ENCODE results near the gene CCDC12.

- TF ChIP-seq, protein P1, sequence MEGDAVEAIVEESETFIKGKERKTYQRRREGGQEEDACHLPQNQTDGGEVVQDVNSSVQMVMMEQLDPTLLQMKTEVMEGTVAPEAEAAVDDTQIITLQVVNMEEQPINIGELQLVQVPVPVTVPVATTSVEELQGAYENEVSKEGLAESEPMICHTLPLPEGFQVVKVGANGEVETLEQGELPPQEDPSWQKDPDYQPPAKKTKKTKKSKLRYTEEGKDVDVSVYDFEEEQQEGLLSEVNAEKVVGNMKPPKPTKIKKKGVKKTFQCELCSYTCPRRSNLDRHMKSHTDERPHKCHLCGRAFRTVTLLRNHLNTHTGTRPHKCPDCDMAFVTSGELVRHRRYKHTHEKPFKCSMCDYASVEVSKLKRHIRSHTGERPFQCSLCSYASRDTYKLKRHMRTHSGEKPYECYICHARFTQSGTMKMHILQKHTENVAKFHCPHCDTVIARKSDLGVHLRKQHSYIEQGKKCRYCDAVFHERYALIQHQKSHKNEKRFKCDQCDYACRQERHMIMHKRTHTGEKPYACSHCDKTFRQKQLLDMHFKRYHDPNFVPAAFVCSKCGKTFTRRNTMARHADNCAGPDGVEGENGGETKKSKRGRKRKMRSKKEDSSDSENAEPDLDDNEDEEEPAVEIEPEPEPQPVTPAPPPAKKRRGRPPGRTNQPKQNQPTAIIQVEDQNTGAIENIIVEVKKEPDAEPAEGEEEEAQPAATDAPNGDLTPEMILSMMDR (IDR thresholded peaks at IDR 0.05): no peak
- TF ChIP-seq POLR2A (IDR thresholded peaks at IDR 0.05): no peak
- TF ChIP-seq EP300 (IDR thresholded peaks at IDR 0.05): peak in 1 of 2 donors; percentile 20
Measured at GRCh38 chr3:46931631-46932331, 44.8 kb downstream of the CCDC12 start.
